GM21825 (cell line): ENCODE data around the gene NAV2.

Source experiments
- ATAC-seq: cut with Tn5 transposase; IDR thresholded peaks from one replicate; pipeline ENCODE4 v1.9.1; 2021; ENCODE audit warnings: mild to moderate bottlenecking, moderate library complexity; ENCODE audit not compliant: unreplicated experiment

Gene NAV2

DNA sequence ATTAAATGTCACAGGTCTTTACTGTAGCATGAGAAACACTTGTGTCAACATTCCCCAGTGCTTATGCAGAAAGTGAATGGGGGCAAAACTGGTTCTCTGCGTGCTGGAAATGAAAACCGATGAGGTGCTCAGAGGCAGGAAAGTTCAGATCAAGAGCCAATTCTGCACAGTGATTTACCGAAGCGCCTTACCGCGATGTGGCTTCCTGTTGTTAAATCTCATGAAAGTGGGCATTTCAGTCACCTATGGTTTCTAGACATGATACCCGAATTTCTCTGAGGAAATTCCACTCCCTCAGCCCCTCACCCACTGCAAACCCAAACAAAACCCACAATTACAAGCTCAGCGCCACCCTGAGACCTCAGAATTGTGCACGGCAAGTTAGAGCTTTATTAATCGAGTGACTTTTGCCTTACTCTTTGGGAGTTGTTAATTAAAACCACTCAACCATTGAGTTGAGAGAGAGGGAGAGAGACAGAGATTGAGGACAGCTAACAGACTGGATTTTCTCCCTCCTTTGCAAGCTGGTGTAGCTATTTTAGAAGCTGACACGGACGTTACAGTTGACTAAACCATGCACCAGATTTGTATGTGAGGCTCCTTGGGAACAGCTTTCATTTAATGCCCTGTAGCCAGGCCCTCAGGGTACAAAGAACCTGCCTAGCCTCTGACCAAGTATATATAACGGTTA is 251.2 kb downstream of the NAV2 start:
- ATAC-seq, result no peak

DNA sequence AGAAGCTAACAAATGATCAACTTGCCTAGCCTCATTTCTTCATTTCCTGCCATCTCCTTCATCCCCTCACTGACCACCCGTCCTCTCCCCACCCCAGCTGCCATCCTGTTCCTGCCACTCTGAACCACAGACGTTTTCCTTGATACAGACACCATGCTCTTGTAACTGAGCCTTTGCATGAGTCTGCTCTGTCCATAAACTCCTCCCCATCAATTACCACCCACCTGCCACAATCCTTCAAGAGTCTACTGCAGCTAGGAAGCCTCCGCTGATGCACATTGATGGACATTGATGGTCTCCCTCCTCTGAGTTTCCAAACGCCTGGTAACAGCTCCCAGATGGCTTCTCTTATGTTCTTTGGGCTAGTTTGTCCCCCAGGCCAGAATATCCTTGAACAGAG is 253.8 kb downstream of the NAV2 start:
- ATAC-seq, result no peak

DNA sequence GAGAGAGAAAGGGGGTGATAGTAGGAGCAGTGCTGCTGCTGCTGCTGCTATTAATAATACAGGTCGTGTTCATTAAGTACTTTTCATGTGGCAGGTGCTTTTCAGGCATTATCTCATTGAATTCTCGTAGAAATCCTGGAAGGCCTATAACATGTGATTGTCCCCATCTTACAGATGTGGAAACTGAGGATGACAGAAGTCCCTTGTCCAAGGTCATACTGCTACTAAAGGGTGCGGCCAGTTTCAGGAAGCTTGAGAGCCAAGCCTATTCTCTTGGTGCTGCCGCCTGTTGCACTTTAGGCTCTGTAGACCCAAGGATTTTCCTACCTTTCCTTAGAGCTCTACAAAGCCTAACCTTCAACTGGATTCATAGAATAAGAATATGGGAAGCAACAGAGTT is 254.3 kb downstream of the NAV2 start:
- ATAC-seq, result no peak

DNA sequence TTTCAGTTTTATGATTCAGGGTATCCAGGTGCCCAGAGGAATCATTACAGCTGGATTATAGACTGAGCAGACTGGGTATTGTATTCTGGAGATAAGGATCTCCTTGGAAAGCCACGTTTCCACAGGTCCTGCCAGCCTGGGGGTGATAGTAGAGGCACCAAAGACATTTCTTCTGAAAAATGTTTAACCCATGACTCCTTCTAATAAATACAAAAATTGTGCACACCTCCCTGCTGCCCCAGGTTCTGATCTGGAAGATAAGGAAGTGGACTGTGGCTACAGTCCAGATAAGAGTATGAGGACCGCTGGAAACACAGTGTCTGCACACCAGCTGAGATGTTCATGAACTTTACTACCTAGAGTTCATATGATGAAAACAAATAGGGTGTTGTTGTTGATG is 255.2 kb downstream of the NAV2 start:
- ATAC-seq, result no peak

DNA sequence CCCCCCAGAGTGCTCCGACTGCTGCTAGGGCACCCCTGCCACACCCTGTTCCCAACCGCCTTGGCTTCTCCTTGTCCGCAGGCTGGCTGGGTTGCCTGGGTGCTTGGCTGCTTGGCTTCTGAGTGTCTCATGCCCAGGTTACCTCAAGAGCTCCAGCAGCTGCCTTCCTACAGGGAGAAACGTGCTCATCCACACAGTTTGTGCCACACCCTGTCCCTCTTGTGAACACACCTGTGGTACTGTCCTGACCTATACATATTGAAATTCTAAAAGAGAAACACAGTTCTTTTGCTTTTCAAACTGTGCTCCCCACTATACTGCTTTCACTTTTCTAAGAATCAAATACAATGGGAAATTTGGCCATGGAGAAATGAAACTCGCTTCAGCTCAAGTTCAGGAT is 256.2 kb downstream of the NAV2 start:
- no peak for ATAC-seq

DNA sequence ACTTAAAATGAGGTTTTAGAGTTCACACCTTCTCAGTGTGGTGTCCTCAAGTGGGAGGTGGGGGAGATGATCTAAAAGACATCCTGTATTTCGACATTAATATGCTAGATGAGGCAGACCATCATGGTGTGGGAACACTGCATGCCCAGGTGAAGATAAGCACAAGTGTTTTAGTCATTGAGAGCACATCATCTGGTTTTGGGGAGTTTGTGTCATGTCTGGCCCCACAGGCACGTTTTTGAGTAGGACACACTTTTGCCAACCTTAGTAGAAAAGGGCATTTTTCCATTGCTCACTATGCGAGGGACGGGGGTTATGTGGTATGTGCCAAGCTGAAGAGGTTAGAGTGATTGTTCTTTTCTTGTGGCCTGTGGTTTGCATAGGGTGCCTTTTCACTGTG is 258.3 kb downstream of the NAV2 start:
- no peak for ATAC-seq

DNA sequence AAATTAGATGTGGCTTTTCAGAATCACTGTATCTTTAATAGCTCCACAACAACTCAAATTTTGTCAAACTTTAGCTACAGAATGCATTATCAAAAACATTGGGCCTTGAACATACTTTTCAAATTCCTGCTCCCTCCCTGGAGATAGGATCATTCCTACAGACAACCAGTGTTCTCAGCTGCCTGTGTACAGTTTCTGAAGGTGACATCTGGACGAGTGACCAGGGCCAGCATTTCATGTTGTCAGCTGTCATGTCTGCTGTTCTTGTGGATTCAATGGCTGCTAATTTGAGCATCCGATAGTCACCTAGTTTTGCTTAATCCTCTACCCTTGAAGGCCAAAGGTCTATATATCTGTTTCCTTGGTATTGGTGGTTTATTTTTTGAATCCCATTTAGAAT is 259.5 kb downstream of the NAV2 start:
- no peak for ATAC-seq

DNA sequence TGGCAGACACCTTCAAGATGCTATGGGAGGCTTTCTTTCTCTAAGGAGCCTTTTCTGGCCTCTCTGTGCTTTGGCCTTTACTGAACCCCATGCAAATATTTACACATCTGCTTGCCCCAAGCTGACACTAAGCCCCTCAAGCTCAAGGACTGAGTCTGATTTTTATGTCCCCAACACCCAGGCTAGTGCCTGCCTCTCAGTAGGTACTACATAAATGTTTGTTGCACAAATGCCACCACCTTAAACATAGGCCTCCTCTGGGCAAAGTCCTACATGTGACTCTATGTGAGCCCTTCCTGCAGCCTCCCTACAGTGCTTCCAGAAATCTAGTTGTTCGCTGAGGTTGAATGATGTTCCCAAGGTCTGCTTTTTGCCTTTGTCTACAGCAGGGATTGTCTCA is 260.0 kb downstream of the NAV2 start:
- no peak for ATAC-seq

DNA sequence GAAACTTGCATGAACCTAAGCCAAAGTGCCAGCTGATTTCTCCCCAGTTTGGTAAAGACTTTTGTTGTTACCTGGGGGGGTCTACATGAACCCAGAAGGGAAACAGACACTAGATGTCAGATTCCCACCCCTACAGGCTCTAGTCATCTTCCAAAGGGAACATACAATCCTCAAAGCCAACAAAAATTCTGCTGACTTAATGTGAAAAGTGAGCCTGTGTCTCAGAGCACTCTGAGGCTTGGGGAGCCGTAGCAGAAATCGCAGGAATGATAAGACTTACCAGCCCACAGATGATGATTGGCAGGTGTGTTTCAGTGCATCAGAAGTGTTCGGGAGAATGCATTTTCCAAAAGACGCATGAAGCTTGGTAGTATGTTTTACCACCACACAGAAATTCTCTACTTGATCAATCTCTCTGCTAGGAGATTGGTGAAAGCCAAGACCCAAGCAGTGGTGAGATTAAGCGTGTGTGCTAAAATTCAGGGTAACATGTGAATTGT is 260.5 kb downstream of the NAV2 start:
- ATAC-seq, result no peak

DNA sequence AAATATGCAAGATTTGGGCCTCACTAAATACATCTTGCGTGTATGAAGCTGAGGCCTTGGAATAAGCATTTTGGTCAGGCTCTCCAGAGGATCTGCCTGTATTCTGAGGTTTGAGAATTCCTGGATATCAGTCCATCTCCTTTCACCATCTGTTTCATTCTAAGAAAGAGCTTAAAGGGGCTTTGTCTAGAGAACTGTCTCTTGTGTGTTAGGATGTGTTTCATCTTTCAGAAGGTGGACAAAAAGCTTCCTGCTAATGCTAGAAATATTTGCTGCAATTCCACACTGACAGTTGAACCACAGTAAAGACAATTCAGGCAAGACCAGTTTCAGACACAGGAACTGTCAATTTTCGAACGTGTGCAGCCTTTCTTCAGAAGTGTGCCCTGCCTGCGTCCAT is 262.2 kb downstream of the NAV2 start:
- no peak for ATAC-seq

DNA sequence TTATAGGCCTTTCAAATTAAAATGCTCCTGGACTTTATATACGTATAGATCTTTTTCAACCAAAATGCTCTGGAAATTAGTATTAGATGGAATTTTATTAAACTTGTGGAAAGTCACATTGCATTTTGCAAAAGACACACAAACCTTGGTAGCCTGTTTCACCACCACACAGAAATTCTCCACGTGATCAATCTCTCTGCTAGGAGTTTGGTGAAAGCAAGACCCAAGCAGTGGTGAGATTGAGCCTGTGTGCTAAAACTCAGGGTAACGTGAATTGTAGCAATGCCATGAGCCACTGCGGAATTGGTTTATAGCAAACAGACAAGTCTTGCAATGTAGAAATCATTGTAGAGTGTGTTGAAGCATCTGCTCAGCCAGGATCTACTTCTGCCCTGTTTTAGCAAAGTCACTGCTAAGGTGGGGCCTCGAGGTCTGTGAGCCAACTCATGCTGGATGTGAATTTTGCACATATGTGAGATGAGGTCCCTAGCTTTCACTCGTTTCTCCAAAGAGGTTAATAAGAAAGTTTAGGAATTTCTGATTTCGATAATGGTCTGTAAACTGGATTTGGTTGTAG is 262.9 kb downstream of the NAV2 start:
- ATAC-seq, result no peak

DNA sequence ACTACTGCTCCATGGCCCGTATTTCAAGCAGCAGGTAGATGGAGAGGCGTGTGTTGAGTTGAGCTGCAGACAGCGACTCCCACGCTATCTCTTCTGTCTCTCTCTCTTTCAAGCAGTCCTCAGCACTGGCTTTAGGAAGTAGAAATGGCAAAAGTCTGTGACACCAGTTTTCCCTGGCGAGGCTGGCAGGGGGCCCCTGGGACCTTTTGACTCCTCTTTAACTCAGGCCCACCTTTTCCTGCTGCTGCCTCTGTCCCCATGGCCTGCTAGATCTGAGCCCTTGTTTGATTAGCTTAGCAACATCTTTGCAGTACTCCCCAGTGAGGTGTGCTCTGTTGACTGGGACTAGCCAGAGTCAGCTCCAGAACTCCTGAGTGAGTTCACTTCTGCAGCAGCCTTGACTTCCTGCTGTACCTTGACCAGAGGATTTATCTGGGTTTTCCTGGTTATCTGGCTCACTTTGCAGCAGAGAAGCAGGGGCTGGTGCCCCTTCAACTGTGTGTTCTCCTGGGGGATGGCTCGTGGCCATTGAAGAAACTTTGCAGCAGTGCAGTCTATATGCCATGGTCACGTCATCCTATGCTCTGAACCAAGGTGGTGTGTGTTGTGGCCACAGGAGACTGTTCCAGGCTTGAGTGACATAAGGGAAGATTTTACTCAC is 263.8 kb downstream of the NAV2 start:
- no peak for ATAC-seq

DNA sequence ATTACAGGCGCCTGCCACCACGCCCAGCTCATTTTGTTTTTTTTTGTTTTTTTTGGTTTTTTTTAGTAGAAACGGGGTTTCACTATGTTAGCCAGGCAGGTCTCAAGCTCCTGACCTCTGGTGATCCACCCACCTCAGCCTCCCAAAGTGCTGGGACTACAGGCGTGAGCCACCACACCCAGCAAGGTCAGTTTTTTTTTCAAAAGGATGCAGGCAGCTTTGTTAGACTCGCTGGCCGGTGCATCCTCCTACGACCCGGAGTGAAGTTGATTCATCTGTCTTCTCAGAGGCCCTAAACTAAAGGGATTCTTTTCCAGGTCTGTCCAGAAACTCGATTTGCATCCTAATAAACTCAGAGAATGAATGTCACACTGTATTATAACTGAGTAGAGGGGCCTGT is 265.3 kb downstream of the NAV2 start:
- ATAC-seq, result no peak

DNA sequence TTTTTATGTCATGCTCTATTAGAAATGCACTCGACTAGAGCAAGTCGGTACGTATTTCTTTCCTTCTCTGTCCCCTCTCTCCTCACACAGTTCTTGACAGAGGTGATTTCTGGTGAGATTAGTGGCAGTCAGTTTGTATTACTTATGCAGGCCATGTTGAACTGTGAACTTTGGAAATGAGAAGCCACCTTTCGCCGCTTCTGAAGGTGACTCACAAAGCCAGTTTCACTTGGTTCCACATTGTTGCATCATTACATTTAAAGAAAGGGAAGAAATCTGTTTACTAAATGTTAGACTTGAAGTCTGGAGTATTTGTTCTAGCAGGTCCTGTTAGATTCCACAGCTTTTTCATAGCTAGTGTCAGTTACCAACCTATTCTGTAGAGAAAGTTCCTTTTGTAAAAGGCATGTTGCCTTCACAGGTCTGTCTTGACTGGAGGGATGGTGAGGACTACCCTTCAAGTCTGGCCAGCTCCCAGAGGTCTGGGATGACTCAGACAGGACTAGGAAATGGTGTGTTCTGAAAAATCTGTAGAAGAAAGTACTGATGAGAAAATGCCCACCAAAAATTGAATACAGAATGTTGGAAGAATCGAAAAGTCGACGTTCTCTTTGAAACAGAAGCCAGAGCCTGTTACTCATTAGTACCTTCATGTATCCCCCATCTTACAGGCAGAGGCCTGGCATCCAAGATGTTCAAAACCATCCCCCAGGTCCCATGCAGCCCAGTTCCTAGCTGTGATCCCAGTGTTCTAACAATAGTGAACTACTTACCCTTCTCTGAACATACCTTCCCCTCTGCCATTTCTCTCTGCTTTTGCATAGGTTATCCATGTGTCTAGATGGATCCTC is 266.3 kb downstream of the NAV2 start:
- peak; percentile 72 for ATAC-seq

DNA sequence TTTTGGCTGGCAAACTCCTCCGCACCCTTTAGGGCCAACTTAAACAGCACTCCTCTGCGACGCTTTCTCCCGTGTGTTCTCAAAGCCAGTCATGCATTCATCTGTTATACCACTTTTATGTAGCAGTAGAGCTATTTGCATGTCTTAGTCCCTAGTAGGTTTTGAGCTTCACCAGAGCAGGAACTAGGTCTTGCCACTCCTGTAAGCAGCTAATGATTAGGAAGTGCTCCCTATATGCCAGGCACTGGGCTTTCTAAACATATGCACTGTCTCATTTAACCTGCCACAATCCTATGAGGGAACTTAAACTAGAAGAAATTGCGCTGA is 266.8 kb downstream of the NAV2 start:
- peak; percentile 76 for ATAC-seq

DNA sequence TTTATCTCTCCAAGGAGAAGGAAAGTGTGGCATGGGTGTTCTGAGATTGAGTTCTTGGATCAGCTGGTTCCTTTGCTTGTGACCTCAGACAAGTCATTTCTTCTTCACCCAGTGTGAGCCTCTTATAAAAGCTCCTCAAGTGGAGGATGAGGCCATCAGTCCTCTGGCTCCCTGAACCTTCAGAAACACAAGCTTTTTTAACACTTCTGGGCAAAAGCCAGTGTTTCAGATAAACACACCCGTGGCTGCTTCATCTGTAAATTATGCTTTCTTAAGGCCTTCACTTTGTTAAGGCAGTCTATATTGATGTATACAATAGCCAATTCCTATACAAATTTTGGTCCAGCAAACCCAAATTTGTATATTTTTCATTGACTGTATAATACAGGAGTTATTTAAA is 267.8 kb downstream of the NAV2 start:
- ATAC-seq, result no peak

DNA sequence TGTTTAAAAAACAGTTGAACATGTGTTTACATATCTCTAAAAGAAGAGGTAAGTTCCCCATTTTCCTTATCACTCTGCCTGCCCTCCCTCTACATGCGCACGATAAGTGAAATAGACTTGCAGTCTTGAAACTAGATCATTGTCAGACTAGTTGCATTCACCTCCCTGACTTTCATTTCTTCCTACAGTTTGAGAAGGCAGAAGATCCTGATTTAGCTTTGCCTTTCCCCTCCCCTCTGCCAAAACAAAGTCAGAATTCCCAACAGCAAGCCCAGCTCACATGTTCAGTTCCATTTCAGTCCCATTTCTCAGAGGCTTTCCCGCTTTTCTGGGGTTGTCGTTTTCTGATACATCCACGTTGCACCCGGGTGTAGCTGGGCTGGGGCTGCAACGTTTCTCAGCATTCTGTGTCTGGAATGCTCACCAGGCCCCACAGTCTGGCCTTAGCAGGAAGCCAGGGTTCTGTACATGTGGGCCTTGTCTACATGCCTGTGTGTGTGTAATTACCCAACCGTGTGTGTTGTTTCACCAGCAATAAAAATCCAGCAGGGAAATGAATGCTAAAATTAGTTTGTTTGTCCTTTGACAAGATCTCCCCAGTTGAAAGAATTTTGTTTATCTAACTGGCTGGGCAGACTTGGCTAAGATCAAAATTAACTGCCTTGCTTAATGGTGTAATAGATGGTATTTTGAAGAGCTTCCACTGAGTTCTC is 268.5 kb downstream of the NAV2 start:
- ATAC-seq, result no peak

DNA sequence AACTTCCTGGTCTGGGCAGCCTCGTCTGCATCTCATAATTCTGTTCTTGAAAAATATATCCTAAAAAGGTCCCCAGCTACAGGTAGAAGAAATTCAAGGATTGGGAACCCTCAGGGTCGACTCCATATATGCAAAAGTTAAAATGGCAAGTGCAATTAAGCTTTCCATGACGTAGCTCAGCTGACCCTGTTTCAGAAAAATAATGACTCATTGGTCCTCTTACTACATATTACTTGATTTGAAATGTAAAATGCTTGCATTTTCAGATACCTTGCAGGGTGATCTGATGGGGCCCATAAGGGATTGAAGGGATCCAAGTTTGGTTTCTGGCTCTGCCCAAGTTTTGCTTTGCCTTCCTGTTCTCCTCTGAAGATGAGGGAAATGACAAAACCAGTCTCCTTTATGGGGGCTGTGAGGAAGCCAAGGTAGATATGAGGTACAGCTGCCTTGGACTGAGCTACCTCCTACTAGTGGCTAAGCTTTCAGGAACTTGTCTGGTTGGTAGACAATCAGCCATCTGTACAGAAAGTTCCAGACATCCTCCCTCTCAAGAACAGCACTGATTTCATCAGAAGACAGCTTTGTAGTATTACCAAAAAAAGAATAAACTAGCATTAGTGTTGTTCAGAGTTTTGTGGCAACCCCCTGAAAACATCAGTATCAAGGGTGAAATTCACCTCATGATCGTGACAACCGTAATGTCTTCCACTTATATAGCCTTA is 270.3 kb downstream of the NAV2 start:
- ATAC-seq, result no peak

DNA sequence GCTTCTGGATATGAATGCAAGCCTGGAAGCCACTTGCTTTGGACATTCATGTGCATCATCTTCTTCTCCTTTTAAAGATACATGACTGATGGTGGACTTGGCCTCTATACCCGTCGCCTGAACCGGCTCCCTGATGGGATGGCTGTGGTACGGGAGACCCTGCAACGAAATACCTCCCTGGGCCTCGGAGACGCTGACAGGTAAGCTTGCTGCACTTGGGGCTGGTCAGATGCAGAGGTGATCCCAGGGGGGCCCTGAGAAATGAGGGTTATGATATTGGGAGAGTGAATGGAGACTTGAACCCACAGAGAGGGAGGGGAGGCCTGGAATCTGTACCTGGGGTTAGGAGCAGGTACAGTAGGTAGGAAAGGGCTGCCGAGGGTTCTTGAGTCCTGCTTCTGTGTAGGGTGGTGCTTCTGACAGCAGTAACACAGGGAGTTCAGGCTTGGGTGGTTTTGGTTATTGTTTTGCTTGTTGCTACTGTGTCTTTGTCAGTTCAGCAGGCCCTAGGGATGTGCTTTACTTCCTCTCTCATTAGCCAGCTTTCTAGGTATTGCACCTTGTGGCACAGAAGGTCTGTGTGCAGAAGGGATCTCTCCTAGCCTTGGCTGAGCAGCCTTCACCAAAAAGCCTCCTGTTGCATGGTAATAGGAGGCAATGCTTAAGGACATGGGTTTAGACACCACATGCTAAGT is 271.6 kb downstream of the NAV2 start:
- ATAC-seq, result no peak

DNA sequence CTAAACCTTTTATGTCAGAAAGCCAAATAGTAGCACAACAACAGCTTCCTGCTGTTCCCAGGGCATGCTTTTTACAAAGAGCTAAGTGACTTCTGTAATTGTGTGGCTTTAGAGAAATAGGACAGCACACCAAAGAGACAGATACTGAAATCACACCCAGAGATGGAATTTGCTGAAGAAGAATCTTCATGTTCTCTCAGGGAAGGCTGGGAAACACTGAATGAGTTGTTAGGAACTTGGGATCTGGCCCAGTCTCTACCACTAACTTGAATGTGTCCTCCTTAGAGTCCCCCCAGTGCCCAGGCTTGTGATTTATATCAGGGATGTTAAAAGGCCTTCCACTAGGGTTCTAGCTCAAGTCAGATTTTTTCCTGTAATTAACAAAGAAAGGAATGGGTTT is 272.5 kb downstream of the NAV2 start:
- no peak for ATAC-seq
